BLaER1 treated with 17β-estradiol and CSF1 and Interleukin-3, amounts not matched to agents 10 nM and 100 nM (cell line): ENCODE results near the gene ADAM29.

ENCODE experiments used
- H3K27ac ChIP-seq, 11 experiments: shearing (Covaris generic); formaldehyde crosslinking; 2 replicates each; pipeline ENCODE4 v1.8.1; 2022
- H3K27me3 ChIP-seq, 11 experiments: shearing (Covaris generic); formaldehyde crosslinking; 2 replicates each; pipeline ENCODE4 v1.8.1; 2022
- H3K36me3 ChIP-seq, 11 experiments: shearing (Covaris generic); formaldehyde crosslinking; 2 replicates each; pipeline ENCODE4 v1.8.1; 2022
- H3K4me1 ChIP-seq, 10 experiments: shearing (Covaris generic); formaldehyde crosslinking; 2 replicates each; pipeline ENCODE4 v1.8.1; 2022
- H3K4me2 ChIP-seq, 11 experiments: shearing (Covaris generic); formaldehyde crosslinking; 2 replicates each; pipeline ENCODE4 v1.8.1; 2022
- H3K4me3 ChIP-seq, 10 experiments: shearing (Covaris generic); formaldehyde crosslinking; 2 replicates each; pipeline ENCODE4 v1.8.1; 2022
- H3K9ac ChIP-seq, 11 experiments: shearing (Covaris generic); formaldehyde crosslinking; 2 replicates each; pipeline ENCODE4 v1.8.1; 2022
- H3K9me3 ChIP-seq, 11 experiments: shearing (Covaris generic); formaldehyde crosslinking; replicated peaks in 1 of 11; 2 replicates each; pipeline ENCODE4 v1.8.1; 2022
- H4K20me1 ChIP-seq, 11 experiments: shearing (Covaris generic); formaldehyde crosslinking; 2 replicates each; pipeline ENCODE4 v1.8.1; 2022
- Cebpa-rat ChIP-seq, 11 experiments: shearing (Covaris generic); IDR thresholded peaks; 2 replicates each; pipeline ENCODE4 v1.8.1; 2022

The ADAM29 gene

GRCh38 chr4:174930895-174931294 lies 12.7 kb downstream of the ADAM29 start:
- Histone ChIP-seq H3K9ac (peak overlapping the region in 4 of 11 experiments; percentile 20 to 41 (median 32); a peak in 4 of 22 replicates), H3K4me2 (peak overlapping the region; percentile 6 to 80 (median 43); a peak in 19 of 22 replicates), H3K36me3 (no peaks in the 10 kb centered on the region; a peak in 1 of 22 replicates), H3K27me3 (no peaks in the 10 kb centered on the region), H4K20me1 (no peaks in the 10 kb centered on the region), H3K27ac (peak overlapping the region in 9 of 11 experiments; percentile 6 to 91 (median 87); a peak in 14 of 22 replicates), H3K4me3 (no peak overlapping the region), H3K4me1 (peaks cover 42 to 76% (median 57%) of the 10 kb centered on the region in 10 experiments), H3K9me3 (peaks cover 9 to 39% (median 25%) of the 10 kb centered on the region in 11 experiments; a peak in 20 of 22 replicates)
- no peak for TF ChIP-seq Cebpa-rat (IDR thresholded peaks at IDR 0.05)

GRCh38 chr4:174933083-174933482 lies 14.9 kb downstream of the ADAM29 start:
- Histone ChIP-seq H3K4me2 (peak overlapping the region in 9 of 11 experiments; percentile 4 to 66 (median 24); a peak in 11 of 22 replicates), H3K9me3 (peaks cover 9 to 41% (median 25%) of the 10 kb centered on the region in 11 experiments; a peak in 20 of 22 replicates), H3K27ac (peak overlapping the region in 9 of 11 experiments; percentile 11 to 57 (median 35); a peak in 11 of 22 replicates), H3K4me1 (peaks cover 30 to 54% (median 39%) of the 10 kb centered on the region in 10 experiments), H3K4me3 (no peak overlapping the region), H3K9ac (peak overlapping the region in 1 of 11 experiments; percentile 38; a peak in 1 of 22 replicates), H3K36me3 (no peaks in the 10 kb centered on the region; a peak in 1 of 22 replicates), H4K20me1 (no peaks in the 10 kb centered on the region), H3K27me3 (no peaks in the 10 kb centered on the region)
- TF ChIP-seq Cebpa-rat (IDR thresholded peaks at IDR 0.05), result no peak

GRCh38 chr4:174934360-174934759 lies 16.2 kb downstream of the ADAM29 start:
- TF ChIP-seq Cebpa-rat (IDR thresholded peaks at IDR 0.05), result no peak
- Histone ChIP-seq H3K9ac (no peak overlapping the region), H3K27ac (no peak overlapping the region), H3K4me3 (no peak overlapping the region), H3K4me1 (peaks cover 17 to 41% (median 26%) of the 10 kb centered on the region in 10 experiments), H3K27me3 (no peaks in the 10 kb centered on the region), H4K20me1 (no peaks in the 10 kb centered on the region), H3K36me3 (no peaks in the 10 kb centered on the region; a peak in 1 of 22 replicates), H3K4me2 (peak overlapping the region in 2 of 11 experiments; percentile 7 to 39; a peak in 2 of 22 replicates), H3K9me3 (peaks cover 9 to 46% (median 29%) of the 10 kb centered on the region in 11 experiments; a peak in 21 of 22 replicates)

GRCh38 chr4:174935607-174936006 lies 17.4 kb downstream of the ADAM29 start:
- Histone ChIP-seq H3K9ac (no peak overlapping the region), H3K4me3 (no peak overlapping the region), H3K4me1 (peaks cover 10 to 40% (median 17%) of the 10 kb centered on the region in 10 experiments; a peak in 18 of 20 replicates), H3K9me3 (peaks cover 9 to 46% (median 29%) of the 10 kb centered on the region in 11 experiments; a peak in 21 of 22 replicates), H4K20me1 (no peaks in the 10 kb centered on the region), H3K4me2 (no peak overlapping the region), H3K27ac (no peak overlapping the region), H3K36me3 (no peaks in the 10 kb centered on the region; a peak in 1 of 22 replicates), H3K27me3 (no peaks in the 10 kb centered on the region)
- TF ChIP-seq Cebpa-rat (IDR thresholded peaks at IDR 0.05), result no peak

- no peak for TF ChIP-seq Cebpa-rat (IDR thresholded peaks at IDR 0.05)
- Histone ChIP-seq H4K20me1 (no peaks in the 10 kb centered on the region), H3K9ac (no peak overlapping the region), H3K4me1 (peaks cover 0 to 12% (median 3%) of the 10 kb centered on the region in 10 experiments; a peak in 5 of 20 replicates), H3K27me3 (no peaks in the 10 kb centered on the region), H3K4me2 (peak overlapping the region in 3 of 11 experiments; percentile 5 to 11 (median 11); a peak in 2 of 22 replicates), H3K36me3 (peaks cover 0 to 6% (median 0%) of the 10 kb centered on the region in 11 experiments; a peak in 1 of 22 replicates), H3K4me3 (no peak overlapping the region), H3K9me3 (peaks cover 24 to 48% (median 35%) of the 10 kb centered on the region in 11 experiments), H3K27ac (no peak overlapping the region)
Measured at GRCh38 chr4:174940002-174940401, 21.8 kb downstream of the ADAM29 start.

- no peak for TF ChIP-seq Cebpa-rat (IDR thresholded peaks at IDR 0.05)
- H4K20me1 ChIP-seq, result no peaks in the 10 kb centered on the region
Measured at GRCh38 chr4:174946246-174946645, 28.1 kb downstream of the ADAM29 start.

GRCh38 chr4:174948826-174949225 lies 30.7 kb downstream of the ADAM29 start:
- H4K20me1 ChIP-seq, result no peaks in the 10 kb centered on the region
- H3K4me2 ChIP-seq, result peak overlapping the region in 7 of 11 experiments; percentile 11 to 31 (median 24); a peak in 7 of 22 replicates

More at GRCh38 chr4:174946246-174946645, 28.1 kb downstream of the ADAM29 start:
- Histone ChIP-seq H3K9ac (no peak overlapping the region), H3K36me3 (peaks cover 0 to 6% (median 0%) of the 10 kb centered on the region in 11 experiments; a peak in 1 of 22 replicates), H3K4me2 (no peak overlapping the region), H3K4me1 (peaks cover 0 to 8% (median 0%) of the 10 kb centered on the region in 10 experiments; a peak in 7 of 20 replicates), H3K27ac (no peak overlapping the region), H3K27me3 (no peaks in the 10 kb centered on the region), H3K4me3 (no peak overlapping the region), H3K9me3 (peaks cover 16 to 37% (median 28%) of the 10 kb centered on the region in 11 experiments)

GRCh38 chr4:174972911-174973310 lies 54.8 kb downstream of the ADAM29 start:
- H3K4me3 ChIP-seq, result no peak overlapping the region
- TF ChIP-seq Cebpa-rat (IDR thresholded peaks at IDR 0.05), result no peak
- H3K27ac ChIP-seq, result no peak overlapping the region
- no peak overlapping the region for H3K9ac ChIP-seq
- no peaks in the 10 kb centered on the region for H4K20me1 ChIP-seq
- no peaks in the 10 kb centered on the region for H3K4me1 ChIP-seq
- H3K9me3 ChIP-seq, result peaks cover 3 to 24% (median 14%) of the 10 kb centered on the region in 11 experiments; a peak in 13 of 22 replicates
- no peak overlapping the region for H3K4me2 ChIP-seq
- no peaks in the 10 kb centered on the region for H3K36me3 ChIP-seq
- no peaks in the 10 kb centered on the region for H3K27me3 ChIP-seq

More at GRCh38 chr4:174948826-174949225, 30.7 kb downstream of the ADAM29 start:
- TF ChIP-seq Cebpa-rat (IDR thresholded peaks at IDR 0.05), result no peak
- Histone ChIP-seq H3K9me3 (peaks cover 0 to 15% (median 7%) of the 10 kb centered on the region in 11 experiments; a peak in 7 of 22 replicates), H3K27me3 (no peaks in the 10 kb centered on the region), H3K9ac (no peak overlapping the region), H3K4me1 (peaks cover 0 to 8% (median 0%) of the 10 kb centered on the region in 10 experiments; a peak in 7 of 20 replicates), H3K4me3 (no peak overlapping the region), H3K27ac (no peak overlapping the region), H3K36me3 (no peaks in the 10 kb centered on the region)

- no peak overlapping the region for H3K4me2 ChIP-seq
- H4K20me1 ChIP-seq, result no peaks in the 10 kb centered on the region
- H3K36me3 ChIP-seq, result no peaks in the 10 kb centered on the region
- no peaks in the 10 kb centered on the region for H3K27me3 ChIP-seq
- H3K4me1 ChIP-seq, result no peaks in the 10 kb centered on the region
- no peak overlapping the region for H3K4me3 ChIP-seq
- no peak overlapping the region for H3K27ac ChIP-seq
- no peak for TF ChIP-seq Cebpa-rat (IDR thresholded peaks at IDR 0.05)
- peaks cover 3 to 27% (median 18%) of the 10 kb centered on the region in 11 experiments; a peak in 14 of 22 replicates for H3K9me3 ChIP-seq
- H3K9ac ChIP-seq, result no peak overlapping the region
Measured at GRCh38 chr4:174973336-174973735, 55.2 kb downstream of the ADAM29 start.
